ENCODE data around the gene THOC5.

THOC5 gene

DNA sequence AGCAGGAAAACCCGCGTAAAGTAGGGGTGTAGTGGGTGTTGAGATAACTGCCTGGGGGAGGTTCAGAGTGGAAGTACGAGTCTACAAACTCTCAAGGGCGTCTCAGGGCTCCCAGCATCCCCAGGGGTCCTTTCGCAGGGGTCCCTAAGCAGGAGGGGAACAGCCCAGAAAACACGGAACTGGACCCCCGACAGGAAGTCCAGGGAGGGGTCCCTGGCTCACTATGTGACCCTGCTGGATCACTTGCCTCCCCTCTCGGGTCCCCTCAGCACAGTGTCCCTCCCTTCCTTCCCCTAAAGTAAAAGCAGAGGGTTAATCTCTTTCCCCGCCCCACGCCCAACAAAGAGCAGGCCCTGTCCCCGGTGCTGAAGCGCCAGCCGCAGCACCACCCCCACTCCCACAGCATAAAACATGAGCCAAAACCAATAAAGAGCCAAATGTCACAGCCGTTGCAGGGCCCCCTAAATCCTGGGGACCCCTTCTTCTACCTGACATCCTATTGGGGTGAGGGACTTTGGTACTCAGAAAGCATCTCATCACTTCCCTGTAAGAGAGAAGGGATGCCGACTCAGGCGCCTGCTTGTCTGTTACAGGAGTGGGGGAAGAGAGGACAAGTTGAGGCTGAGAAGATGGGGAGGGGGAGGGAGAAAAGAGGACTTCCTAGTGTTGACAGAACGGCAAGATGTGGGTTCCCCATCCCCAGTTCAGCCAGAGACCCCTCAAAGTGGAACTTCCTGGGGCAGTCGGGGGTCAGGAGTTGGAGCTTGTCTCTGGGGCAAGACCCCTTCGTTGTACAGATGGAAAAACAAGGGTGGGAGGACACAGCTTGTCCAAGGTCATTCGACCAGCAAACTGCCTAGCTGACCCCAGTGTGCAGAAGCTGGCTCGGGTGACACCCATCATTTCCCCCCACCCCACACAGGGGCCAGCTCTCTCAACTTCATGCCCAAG, 75.0 kb downstream of the THOC5 start:
- no peaks in the 10 kb centered on the region for H3K4me1 ChIP-seq (ENCODE audit: control insufficient read depth, insufficient read depth, low read length)
- peaks cover 59% of the 10 kb centered on the region for H3K27me3 ChIP-seq (ENCODE audit: control insufficient read depth, insufficient read depth, low read length)
- H3K36me3 ChIP-seq (ENCODE audit: control insufficient read depth, insufficient read depth, low read length), result no peaks in the 10 kb centered on the region
- no peaks in the 10 kb centered on the region for H3K9me3 ChIP-seq (ENCODE audit: control insufficient read depth, low read length)
- no peak overlapping the region for H3K9ac ChIP-seq (ENCODE audit: low read length)
- H3K4me3 ChIP-seq (ENCODE audit: low read length), result no peak overlapping the region

- H3K9ac ChIP-seq (ENCODE audit: low read length), result no peak overlapping the region
Measured at GRCh38 chr22:29477723-29478318, 75.7 kb downstream of the THOC5 start.

GRCh38 chr22:29476116-29476515, 77.4 kb downstream of the THOC5 start:
- no peaks in the 10 kb centered on the region for H3K9me3 ChIP-seq (ENCODE audit: control insufficient read depth, low read length)
- no peaks in the 10 kb centered on the region for H3K36me3 ChIP-seq (ENCODE audit: control insufficient read depth, insufficient read depth, low read length)
- no peaks in the 10 kb centered on the region for H3K4me1 ChIP-seq (ENCODE audit: control insufficient read depth, insufficient read depth, low read length)
- no peak overlapping the region for H3K4me3 ChIP-seq (ENCODE audit: low read length)
- no peak overlapping the region for H3K9ac ChIP-seq (ENCODE audit: low read length)
- H3K27me3 ChIP-seq (ENCODE audit: control insufficient read depth, insufficient read depth, low read length), result peaks cover 42% of the 10 kb centered on the region

More at GRCh38 chr22:29477723-29478318, 75.7 kb downstream of the THOC5 start:
- Histone ChIP-seq H3K36me3 (ENCODE audit: control insufficient read depth, insufficient read depth, low read length) (no peaks in the 10 kb centered on the region), H3K27me3 (ENCODE audit: control insufficient read depth, insufficient read depth, low read length) (peaks cover 59% of the 10 kb centered on the region), H3K9me3 (ENCODE audit: control insufficient read depth, low read length) (no peaks in the 10 kb centered on the region), H3K4me3 (ENCODE audit: low read length) (no peak overlapping the region), H3K4me1 (ENCODE audit: control insufficient read depth, insufficient read depth, low read length) (no peaks in the 10 kb centered on the region)

DNA sequence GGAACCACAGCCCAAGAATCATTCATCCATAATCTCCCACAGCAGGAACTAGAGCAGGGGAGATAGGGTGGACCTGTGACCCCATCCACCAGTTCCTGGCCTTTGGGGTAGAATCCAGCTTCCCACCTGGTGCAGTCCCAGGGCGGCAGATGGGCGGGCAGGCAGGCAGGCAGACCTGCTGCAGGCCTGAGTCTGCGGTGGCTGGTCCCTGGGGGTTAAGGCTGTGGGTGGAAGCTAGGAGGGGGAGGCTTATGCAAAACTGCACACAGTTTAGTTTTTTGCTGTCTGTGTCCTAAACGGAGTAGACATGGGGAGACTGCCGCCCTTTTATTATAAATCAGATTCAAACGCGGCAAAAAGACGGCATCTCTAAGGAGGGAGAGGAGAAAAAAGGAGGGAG, 78.0 kb downstream of the THOC5 start:
- Histone ChIP-seq H3K9ac (ENCODE audit: low read length) (no peak overlapping the region), H3K27me3 (ENCODE audit: control insufficient read depth, insufficient read depth, low read length) (peaks cover 40% of the 10 kb centered on the region), H3K4me3 (ENCODE audit: low read length) (no peak overlapping the region)

DNA sequence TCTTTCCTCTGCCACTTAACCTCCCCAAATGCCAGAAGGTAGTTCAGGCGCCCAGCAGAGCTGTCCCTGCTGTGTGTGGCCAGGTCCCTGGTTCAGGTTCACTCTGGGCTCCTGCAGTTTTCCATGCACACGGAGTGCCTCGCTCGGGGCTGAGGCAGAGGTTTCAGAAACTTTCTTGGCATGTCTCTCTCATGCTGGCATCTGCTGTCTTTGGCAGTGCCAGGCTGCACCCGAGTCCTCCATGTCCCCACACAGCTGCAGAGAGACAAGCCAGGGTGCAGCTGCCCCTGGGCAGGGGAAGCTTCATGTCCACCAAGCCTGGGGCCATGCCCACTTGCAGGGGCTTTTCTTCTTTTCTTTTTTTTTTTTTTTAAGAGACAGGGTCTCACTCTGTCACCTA, 80.6 kb downstream of the THOC5 start:
- peaks cover 27% of the 10 kb centered on the region for H3K27me3 ChIP-seq (ENCODE audit: control insufficient read depth, insufficient read depth, low read length)

More for the DNA sequence above, 78.0 kb downstream of the THOC5 start:
- Histone ChIP-seq H3K9me3 (ENCODE audit: control insufficient read depth, low read length) (no peaks in the 10 kb centered on the region), H3K36me3 (ENCODE audit: control insufficient read depth, insufficient read depth, low read length) (no peaks in the 10 kb centered on the region), H3K4me1 (ENCODE audit: control insufficient read depth, insufficient read depth, low read length) (no peaks in the 10 kb centered on the region)

GRCh38 chr22:29470159-29470855, 83.2 kb downstream of the THOC5 start:
- Histone ChIP-seq H3K36me3 (ENCODE audit: control insufficient read depth, insufficient read depth, low read length) (no peaks in the 10 kb centered on the region), H3K4me3 (ENCODE audit: low read length) (no peak overlapping the region), H3K9ac (ENCODE audit: low read length) (no peak overlapping the region), H3K27me3 (ENCODE audit: control insufficient read depth, insufficient read depth, low read length) (peaks cover 16% of the 10 kb centered on the region), H3K9me3 (ENCODE audit: control insufficient read depth, low read length) (no peaks in the 10 kb centered on the region), H3K4me1 (ENCODE audit: control insufficient read depth, insufficient read depth, low read length) (peaks cover 5% of the 10 kb centered on the region)

More for the DNA sequence above, 80.6 kb downstream of the THOC5 start:
- peaks cover 5% of the 10 kb centered on the region for H3K4me1 ChIP-seq (ENCODE audit: control insufficient read depth, insufficient read depth, low read length)
- H3K4me3 ChIP-seq (ENCODE audit: low read length), result no peak overlapping the region
- no peak overlapping the region for H3K9ac ChIP-seq (ENCODE audit: low read length)
- H3K9me3 ChIP-seq (ENCODE audit: control insufficient read depth, low read length), result no peaks in the 10 kb centered on the region
- H3K36me3 ChIP-seq (ENCODE audit: control insufficient read depth, insufficient read depth, low read length), result no peaks in the 10 kb centered on the region

GRCh38 chr22:29469755-29470154, 83.8 kb downstream of the THOC5 start:
- peaks cover 16% of the 10 kb centered on the region for H3K27me3 ChIP-seq (ENCODE audit: control insufficient read depth, insufficient read depth, low read length)
- H3K4me3 ChIP-seq (ENCODE audit: low read length), result no peak overlapping the region
- no peaks in the 10 kb centered on the region for H3K9me3 ChIP-seq (ENCODE audit: control insufficient read depth, low read length)
- H3K36me3 ChIP-seq (ENCODE audit: control insufficient read depth, insufficient read depth, low read length), result no peaks in the 10 kb centered on the region
- peaks cover 5% of the 10 kb centered on the region for H3K4me1 ChIP-seq (ENCODE audit: control insufficient read depth, insufficient read depth, low read length)
- no peak overlapping the region for H3K9ac ChIP-seq (ENCODE audit: low read length)

DNA sequence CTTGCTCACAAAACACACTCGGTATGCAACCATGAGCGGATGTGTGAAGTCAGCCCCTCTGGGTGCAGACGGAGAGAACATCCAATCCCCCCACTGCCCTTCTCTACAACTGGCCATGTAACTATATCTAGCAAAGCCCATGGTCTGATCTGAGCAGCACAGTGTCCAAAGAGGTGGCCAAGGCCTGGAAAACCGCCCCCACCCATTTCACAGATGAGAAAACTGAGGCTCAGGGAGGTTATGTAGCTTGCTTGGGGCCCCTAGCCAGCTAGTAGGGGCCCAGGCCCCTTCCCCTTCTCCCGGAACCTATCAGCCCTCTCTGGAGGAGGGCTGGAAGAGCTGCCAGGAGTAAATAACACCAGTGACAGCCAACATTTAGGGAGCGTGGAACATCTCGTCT, 89.0 kb downstream of the THOC5 start:
- no peaks in the 10 kb centered on the region for H3K36me3 ChIP-seq (ENCODE audit: control insufficient read depth, insufficient read depth, low read length)
- H3K9ac ChIP-seq (ENCODE audit: low read length), result no peak overlapping the region
- no peaks in the 10 kb centered on the region for H3K4me1 ChIP-seq (ENCODE audit: control insufficient read depth, insufficient read depth, low read length)
- peaks cover 3% of the 10 kb centered on the region for H3K27me3 ChIP-seq (ENCODE audit: control insufficient read depth, insufficient read depth, low read length)
- H3K4me3 ChIP-seq (ENCODE audit: low read length), result no peak overlapping the region
- no peaks in the 10 kb centered on the region for H3K9me3 ChIP-seq (ENCODE audit: control insufficient read depth, low read length)

GRCh38 chr22:29463629-29464028, 89.9 kb downstream of the THOC5 start:
- no peaks in the 10 kb centered on the region for H3K36me3 ChIP-seq (ENCODE audit: control insufficient read depth, insufficient read depth, low read length)
- H3K9ac ChIP-seq (ENCODE audit: low read length), result no peak overlapping the region
- H3K4me1 ChIP-seq (ENCODE audit: control insufficient read depth, insufficient read depth, low read length), result no peaks in the 10 kb centered on the region
- H3K9me3 ChIP-seq (ENCODE audit: control insufficient read depth, low read length), result no peaks in the 10 kb centered on the region
- no peak overlapping the region for H3K4me3 ChIP-seq (ENCODE audit: low read length)
- H3K27me3 ChIP-seq (ENCODE audit: control insufficient read depth, insufficient read depth, low read length), result no peaks in the 10 kb centered on the region

DNA sequence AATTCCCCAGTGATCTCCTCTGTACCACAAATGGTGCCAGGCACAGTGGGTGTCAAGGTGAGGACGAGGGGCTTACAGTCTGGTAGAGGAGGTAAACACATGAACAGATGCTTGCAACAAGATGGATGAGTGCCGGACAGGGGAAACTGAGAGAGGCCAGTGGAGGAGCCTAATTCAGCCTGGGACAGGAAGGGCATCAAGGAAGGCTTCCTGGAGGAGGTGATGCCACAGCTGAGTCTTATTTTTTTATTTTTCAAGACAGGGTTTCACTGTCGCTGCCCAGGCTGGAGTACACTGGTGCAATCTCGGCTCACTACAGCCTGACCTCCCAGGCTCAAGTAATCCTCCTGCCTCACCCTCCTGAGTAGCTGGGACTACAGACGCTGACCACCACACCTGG, 92.3 kb downstream of the THOC5 start:
- no peak overlapping the region for H3K4me3 ChIP-seq (ENCODE audit: low read length)
- no peaks in the 10 kb centered on the region for H3K27me3 ChIP-seq (ENCODE audit: control insufficient read depth, insufficient read depth, low read length)
- no peaks in the 10 kb centered on the region for H3K4me1 ChIP-seq (ENCODE audit: control insufficient read depth, insufficient read depth, low read length)
- no peak overlapping the region for H3K9ac ChIP-seq (ENCODE audit: low read length)
- no peaks in the 10 kb centered on the region for H3K36me3 ChIP-seq (ENCODE audit: control insufficient read depth, insufficient read depth, low read length)
- H3K9me3 ChIP-seq (ENCODE audit: control insufficient read depth, low read length), result no peaks in the 10 kb centered on the region

GRCh38 chr22:29459773-29460172, 93.8 kb downstream of the THOC5 start:
- Histone ChIP-seq H3K9me3 (ENCODE audit: control insufficient read depth, low read length) (no peaks in the 10 kb centered on the region), H3K9ac (ENCODE audit: low read length) (no peak overlapping the region), H3K36me3 (ENCODE audit: control insufficient read depth, insufficient read depth, low read length) (no peaks in the 10 kb centered on the region)

DNA sequence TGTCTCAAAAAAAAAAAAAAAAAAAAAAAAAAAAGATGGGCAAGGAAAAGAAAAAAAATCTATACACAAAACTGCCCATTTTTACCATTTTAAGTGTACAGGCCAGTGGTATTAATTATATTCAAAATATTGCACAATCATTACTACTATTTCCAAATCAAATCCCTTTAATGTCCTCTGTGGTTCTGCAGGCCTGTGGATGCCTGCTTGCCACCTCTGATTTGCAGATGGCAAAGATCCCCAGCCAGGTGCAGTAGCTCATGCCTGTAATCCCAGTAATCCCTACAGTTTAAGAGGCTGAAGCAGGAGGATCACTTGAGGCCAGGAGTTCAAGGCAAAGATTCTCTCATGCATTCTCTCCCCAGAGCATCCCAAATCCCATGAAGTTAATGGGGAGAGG, 95.0 kb downstream of the THOC5 start:
- H3K36me3 ChIP-seq (ENCODE audit: control insufficient read depth, insufficient read depth, low read length), result no peaks in the 10 kb centered on the region

More at GRCh38 chr22:29459773-29460172, 93.8 kb downstream of the THOC5 start:
- Histone ChIP-seq H3K27me3 (ENCODE audit: control insufficient read depth, insufficient read depth, low read length) (no peaks in the 10 kb centered on the region), H3K4me1 (ENCODE audit: control insufficient read depth, insufficient read depth, low read length) (no peaks in the 10 kb centered on the region), H3K4me3 (ENCODE audit: low read length) (no peak overlapping the region)

More for the DNA sequence above, 95.0 kb downstream of the THOC5 start:
- Histone ChIP-seq H3K9ac (ENCODE audit: low read length) (no peak overlapping the region), H3K27me3 (ENCODE audit: control insufficient read depth, insufficient read depth, low read length) (no peaks in the 10 kb centered on the region), H3K4me1 (ENCODE audit: control insufficient read depth, insufficient read depth, low read length) (no peaks in the 10 kb centered on the region), H3K4me3 (ENCODE audit: low read length) (no peak overlapping the region), H3K9me3 (ENCODE audit: control insufficient read depth, low read length) (no peaks in the 10 kb centered on the region)
